Breast epithelium (tissue), 3 donors: ENCODE results near the gene FAM168B.

Experiments
- POLR2A ChIP-seq: fragments of 450-650 bp; IDR thresholded peaks from one replicate; pipeline ENCODE4 v1.6.1; 2016; ENCODE audit warnings: antibody characterized with exemption, mild to moderate bottlenecking, moderate library complexity
- TF ChIP-seq, protein P1 (sequence below), 3 donors: fragments of 450-650 bp; IDR thresholded peaks; one replicate each; pipeline ENCODE4 v1.5.1; 2016 to 2017; ENCODE audit warnings: antibody characterized with exemption in 3 of 3, mild to moderate bottlenecking in 3 of 3, moderate library complexity in 3 of 3

DNA sequence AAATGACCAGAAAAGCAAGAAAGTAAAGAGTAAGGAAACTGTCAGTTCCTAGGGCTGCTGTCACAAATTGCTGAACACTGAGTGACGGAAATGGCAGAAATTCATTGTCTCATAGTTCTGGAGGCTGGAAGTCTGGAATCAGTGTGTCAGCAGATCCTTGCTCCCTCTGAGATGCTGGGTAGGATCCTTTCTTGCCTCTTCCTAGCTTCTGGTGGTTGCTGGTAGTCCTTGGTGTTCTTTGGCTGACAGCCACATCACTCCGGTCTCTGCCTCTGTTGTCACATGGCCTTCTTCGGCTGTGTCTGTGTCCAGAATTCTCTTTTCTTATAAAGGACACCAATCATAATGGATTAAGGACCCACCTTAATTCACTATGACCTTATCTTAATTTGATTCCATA lies 33.8 kb upstream of the FAM168B start:
- TF ChIP-seq POLR2A = no peak
- TF ChIP-seq, protein P1, sequence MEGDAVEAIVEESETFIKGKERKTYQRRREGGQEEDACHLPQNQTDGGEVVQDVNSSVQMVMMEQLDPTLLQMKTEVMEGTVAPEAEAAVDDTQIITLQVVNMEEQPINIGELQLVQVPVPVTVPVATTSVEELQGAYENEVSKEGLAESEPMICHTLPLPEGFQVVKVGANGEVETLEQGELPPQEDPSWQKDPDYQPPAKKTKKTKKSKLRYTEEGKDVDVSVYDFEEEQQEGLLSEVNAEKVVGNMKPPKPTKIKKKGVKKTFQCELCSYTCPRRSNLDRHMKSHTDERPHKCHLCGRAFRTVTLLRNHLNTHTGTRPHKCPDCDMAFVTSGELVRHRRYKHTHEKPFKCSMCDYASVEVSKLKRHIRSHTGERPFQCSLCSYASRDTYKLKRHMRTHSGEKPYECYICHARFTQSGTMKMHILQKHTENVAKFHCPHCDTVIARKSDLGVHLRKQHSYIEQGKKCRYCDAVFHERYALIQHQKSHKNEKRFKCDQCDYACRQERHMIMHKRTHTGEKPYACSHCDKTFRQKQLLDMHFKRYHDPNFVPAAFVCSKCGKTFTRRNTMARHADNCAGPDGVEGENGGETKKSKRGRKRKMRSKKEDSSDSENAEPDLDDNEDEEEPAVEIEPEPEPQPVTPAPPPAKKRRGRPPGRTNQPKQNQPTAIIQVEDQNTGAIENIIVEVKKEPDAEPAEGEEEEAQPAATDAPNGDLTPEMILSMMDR (IDR thresholded peaks at IDR 0.05) = no peak
